GM19240 (cell line): ENCODE measurements around the gene SACS.
A peak's percentile ranks its signal among the peaks of the same experiment; 100 is the strongest.
"Not testable (repeated sequence)": the region's sequence is repeated elsewhere in the genome, so short reads cannot be mapped to it uniquely, and the experiment has no call there.

ENCODE experiments used
- DNase-seq: peaks from one replicate; pipeline ENCODE4 v3.0.0; 2011; ENCODE audit warnings: low spot score; ENCODE audit not compliant: insufficient read length

Gene SACS

DNA sequence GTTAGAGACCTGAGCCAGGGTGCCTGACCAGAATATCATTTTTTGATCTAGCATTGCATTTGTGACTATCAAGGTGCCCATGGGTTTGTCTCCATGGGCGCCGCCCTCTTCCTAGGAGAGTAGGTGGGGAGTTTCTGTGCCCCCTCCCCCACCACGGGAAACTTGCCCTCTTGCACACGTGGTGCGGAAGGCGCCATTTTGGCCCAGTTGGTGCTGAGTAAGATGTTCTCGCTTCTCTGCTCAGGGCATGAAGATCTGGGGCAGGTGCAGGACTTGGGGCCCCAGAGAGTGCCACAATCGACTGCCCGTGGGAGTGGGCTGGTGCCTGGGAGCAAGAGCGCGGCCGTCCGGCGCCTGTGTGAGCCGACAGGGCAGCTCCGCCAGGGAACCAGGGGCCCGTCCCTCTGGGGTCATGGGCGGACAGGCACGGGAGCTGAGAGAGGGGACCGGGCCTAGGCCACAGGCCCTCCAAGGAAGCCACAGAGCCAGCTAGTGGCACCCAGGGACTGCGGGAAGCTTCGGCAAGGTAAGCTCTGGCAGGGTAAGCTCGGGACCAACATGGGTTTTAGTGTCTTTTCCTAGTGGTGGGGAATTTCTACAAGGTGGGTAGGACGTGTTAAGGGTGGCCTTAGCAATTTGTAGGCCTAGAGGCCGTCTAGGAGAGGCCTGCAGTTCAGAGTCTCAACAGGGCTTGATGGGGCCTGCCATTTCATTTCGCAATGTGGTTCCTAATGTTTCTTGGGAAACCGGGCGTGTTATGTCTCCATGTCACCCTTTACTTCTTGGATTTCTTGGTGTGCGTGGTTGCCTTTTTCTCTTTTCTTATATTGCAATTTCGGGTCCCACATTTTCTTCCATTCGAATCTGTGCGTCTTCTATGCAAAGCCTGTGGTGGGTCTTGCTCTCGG lies 14.5 kb downstream of the SACS start:
- DNase-seq: no peak

DNA sequence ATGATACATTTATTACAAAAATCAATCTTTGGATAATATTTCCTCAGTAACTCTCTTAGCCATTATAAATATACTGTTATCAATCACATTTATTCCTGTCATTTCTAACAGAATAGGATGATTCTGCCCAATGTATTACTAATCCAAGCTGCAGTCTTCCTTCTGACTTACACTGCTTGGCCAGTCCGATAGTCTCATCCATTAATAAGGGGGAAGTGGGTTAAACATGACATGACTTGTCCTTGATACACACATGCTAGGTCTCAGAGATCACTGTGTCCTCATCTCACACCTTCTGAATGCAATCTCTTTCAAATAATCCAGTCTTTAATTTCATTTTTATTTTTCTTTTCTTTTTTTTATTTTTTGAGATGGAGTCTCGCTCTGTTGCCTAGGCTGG lies 18.8 kb downstream of the SACS start:
- DNase-seq: no peak

DNA sequence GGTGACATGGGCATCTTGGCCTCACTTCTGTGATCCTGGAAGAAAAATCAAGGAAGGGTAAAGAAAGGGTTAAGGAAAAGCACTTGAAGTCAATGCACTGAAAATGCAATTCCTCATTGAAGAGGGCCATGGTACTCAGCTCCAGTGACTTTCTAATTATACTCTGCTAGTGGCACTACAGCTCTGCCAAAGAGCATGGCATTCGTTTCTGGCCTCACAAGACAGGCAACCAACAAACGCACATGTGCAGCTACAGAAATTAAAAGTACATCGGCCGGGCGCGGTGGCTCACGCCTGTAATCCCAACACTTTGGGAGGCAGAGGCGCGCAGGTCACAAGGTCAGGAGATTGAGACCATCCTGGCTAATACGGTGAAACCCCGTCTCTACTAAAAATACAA lies 21.8 kb downstream of the SACS start:
- DNase-seq: no peak

DNA sequence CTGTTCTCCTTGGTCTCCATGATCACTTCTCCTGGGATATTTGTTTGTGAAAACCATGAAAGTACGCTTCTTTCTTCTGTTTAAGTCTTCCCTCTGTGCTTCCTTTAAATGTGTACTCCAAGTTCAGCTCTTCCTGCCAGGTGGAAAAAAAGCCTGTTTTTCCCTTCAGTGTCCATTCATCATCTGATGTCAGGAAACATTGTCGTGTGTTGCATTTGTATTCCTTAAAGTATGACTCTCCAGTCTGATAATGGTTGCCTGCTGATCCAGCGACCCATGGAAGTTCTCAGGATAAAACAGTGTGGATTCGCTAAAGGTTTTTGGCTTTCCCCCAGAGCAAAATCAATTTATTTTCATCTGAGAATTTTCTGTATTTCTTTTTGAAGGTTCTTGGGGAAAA lies 22.3 kb downstream of the SACS start:
- DNase-seq: no peak

DNA sequence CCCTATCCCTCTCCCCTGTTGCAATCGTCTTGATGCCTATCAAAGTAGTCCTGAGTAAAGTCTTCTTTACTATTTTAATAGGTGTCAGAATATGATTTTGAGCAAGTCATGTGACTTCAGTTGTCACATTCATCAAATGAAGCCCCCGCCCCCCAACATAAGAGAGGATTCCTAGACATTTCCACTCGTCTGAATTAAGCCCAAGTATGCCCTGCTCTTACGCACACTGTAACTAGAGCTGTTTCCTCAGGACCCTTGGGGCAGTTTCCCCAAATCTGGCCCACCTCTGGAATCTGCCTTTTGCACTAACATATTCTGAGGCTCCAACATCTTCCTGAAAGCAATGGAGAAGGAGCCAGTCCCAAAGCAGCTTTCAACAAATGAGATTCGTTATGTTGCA lies 25.5 kb downstream of the SACS start:
- no peak for DNase-seq

DNA sequence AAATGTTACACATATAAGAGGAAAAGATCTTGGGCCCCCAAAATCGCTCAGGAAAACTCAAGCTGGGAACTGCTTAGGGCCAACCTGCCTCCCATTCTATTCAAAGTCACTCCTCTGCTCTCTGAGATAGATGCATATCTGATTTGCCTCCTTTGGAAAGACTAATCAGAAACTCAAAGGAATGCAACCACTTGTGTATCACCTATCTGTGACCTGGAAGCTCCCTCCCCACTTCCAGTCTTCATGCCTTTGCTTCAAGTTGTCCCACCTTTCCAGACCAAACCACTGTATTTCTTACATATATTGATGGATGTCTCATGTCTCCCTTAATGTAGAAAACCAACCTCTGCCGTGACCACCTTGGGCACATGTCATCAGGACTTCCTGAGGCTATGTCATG lies 32.3 kb downstream of the SACS start:
- not testable (repeated sequence) for DNase-seq

DNA sequence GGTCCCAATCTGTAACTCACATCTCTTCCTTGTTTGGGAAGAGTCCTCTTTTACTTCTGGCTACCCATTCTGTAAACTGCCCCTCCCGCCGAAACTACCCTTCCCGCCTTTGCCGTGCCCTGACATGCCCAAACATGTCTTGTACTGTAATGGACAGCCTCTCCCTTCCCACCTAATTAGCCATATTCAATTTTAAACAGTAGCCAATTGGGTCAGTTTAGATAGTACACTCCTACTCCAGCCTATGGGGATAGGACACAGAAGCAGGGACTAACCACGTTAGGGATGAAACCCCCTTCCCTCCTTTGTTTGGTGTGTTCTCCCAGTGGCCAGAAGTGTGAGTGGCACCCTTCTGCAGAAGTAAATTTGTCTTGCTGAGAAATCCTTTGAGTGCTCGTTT lies 34.2 kb downstream of the SACS start:
- DNase-seq: no peak

DNA sequence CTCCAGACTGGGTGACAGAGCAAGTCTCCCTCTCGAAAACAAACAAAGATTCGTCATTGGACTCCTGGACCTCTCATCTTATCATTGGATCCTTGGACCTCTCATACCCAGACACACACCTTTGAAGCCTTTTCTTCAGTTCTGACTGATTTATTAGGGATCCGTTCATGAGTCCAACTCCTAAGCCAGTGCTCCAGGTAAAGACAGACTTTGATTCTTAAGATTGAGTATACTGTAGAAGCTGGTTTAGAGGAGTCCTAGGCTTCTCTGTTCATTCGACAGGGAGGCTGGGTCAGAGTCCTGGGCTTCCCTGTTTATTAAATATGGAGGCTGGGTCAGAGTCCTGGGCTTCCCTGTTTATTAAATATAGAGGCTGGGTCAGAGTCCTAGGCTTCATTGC lies 38.7 kb downstream of the SACS start:
- DNase-seq: no peak

DNA sequence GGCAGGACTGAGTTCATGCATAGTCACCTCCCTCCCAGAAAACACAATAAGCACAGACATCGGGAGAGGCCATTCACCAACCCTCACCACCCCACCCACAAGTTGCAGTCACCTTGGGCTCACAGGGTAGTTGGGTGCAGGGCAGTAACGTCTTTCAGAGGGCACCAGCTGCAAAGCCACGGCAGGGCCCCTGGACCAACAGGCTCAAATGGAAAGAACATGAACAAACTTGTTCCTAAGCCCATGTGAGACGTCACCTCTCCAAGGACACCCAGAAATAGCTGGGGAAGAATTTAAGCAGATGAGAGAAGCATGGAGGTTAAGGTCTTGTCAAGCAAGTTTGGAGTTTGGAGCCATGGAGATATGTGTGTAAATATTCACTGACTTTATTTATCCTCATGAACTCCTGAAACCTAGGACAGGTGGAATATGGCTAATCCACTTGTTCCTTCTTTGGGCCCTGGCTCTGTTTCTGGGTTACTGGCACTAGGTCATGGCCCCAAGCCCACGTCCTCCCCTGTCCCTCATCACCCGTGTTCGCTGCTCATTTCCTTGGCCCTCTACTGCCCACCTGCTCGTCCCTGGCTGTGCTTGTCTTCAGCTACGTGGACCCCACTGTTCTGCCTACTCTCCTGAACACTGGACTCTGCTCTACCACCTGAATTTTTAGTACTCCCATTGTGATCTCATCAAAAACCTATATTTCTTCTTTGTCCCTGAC lies 40.4 kb downstream of the SACS start:
- DNase-seq: no peak

DNA sequence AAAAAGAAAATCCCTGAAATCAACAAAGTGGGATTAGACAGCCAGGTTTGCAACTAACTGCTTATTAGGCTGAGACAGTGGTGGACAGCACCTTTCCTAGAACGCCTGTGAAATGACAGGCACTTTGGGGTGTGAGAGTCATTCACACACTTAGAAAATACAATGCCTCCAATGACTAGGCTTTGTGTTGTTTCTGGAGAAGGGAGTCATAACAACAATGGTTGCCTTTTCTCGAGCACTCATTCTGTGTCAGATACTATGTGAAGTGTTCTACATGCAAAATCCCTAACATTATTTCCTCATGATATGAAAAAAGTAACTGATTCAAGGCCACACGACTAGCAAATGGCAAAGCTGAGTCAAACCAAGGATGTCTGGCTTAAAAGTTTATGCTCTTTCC lies 41.2 kb downstream of the SACS start:
- no peak for DNase-seq

DNA sequence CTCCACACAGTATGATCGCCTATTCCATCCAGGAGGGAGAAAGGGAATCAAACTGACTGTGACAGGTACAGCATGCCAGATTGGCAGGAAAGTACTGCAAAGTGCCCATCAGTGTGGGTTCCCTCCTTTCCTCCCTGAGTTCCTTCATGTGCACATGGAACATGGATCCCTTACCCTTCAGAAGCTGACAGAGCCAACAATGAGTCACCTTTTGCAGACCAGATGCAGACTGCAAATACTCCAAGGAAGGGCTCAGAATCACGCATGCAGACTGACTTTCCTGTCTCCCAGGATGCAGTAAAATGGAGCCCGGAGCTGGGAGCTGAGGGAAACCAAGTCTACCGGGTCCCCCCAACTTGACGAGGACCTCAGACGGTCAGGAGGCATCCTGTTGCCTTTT lies 41.8 kb downstream of the SACS start:
- DNase-seq: no peak

DNA sequence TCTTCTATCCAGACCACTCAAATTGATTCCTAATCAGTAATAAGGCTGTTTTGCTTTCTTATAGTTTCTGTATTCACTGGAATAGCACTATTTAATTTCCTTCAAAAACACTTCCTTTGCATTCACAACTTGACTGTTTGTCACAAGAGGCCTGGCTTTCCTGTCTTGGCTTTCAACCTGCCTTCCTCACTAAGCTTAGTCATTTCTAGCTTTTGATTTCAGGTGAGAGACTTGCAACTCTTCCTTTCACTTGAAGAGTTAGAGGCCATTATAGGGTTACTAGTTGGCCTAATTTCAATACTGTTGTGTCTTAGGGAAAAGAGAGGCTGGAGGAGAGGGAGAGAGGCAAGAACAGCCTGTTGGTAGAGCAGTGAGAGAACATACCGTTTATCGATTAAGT lies 47.0 kb downstream of the SACS start:
- DNase-seq: no peak

DNA sequence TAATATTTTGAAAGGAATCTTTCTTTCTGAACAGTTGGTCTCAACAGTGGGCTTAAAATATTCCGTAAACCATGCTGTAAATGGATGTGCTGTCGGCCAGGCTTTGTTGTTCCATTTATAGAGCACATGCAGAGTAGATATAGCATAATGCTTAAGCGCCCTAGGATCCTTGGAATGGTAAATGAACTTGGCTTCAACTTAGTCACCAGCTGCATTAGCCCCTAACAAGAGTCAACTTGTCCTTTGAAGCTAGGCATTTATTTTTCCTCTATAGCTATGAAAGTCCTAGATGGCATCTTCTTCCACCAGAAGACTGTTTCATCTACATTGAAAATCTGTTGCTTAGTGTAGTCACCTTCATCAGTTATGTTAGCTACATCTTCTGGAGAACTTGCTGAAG lies 47.6 kb downstream of the SACS start:
- no peak for DNase-seq

DNA sequence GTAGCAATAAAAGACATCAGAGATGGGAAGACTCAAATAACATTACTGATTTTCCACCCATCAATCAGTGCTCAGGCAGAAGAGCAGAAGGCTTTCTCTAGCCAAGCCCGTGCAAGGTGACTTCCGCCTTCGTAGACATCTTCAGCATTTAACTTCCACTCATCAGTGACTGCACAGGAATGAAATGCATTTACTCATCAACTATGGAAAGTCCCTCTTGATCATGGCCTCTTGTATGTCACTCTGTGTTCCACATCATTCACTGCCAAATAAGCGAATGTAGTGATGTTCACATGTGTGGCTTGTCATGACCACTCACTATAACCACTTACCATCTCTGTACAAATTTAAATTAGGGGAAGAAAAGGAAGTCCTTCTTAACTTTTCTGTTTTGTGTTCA lies 49.4 kb downstream of the SACS start:
- no peak for DNase-seq

DNA sequence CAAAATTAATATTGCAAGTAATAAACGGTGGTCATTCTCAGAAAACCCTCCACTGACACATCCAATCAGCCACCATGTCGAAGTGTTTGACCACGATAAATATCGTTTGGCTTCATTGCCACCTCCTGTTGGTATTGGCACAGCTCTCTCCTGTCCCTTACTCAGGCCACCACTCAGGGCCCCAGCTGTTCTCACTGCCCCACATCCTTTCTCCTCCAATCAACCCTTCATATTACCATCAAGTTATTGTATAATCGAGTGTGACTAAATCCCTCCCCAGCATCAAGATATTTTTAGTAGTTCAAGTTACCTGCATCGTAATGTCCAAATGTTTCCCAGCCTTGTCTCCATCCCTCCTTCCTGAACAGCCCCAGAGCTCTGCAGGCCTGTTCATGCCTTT lies 50.4 kb downstream of the SACS start:
- no peak for DNase-seq

DNA sequence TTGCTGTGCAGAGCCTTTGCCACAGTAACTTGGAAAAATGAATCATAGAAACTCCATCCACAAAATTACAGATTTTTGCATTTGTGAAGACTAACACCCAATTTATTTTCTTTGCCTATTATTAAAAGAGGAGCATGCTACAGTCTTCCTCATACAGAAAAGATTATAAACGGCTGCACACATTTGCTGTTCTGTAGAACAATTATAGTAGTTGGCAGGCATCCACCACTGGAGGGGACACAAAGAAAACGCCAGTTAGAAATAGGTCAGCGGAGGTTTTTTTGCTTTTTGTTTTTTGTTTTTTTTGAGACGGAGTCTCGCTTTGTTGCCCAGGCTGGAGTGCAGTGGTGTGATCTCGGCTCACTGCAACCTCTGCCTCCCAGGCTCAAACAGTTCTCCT lies 51.6 kb downstream of the SACS start:
- no peak for DNase-seq

DNA sequence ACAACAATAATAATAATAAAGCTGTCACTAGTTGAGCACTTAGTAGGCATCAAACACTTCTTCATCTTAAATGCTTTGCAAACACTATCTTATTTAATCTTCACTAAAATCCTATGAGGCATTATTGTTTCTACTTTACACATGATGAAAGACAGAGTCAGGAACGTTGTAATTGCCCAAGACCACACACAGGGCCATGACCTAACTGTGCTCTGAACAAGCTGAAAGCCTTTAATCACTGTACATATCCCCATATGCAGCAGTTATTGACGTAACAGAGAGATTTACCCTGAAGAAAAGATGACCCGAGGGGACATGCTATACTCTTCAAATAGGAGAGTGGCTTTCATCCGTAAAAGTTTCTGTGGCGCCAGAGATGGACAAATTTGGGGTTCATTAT lies 53.0 kb downstream of the SACS start:
- no peak for DNase-seq

DNA sequence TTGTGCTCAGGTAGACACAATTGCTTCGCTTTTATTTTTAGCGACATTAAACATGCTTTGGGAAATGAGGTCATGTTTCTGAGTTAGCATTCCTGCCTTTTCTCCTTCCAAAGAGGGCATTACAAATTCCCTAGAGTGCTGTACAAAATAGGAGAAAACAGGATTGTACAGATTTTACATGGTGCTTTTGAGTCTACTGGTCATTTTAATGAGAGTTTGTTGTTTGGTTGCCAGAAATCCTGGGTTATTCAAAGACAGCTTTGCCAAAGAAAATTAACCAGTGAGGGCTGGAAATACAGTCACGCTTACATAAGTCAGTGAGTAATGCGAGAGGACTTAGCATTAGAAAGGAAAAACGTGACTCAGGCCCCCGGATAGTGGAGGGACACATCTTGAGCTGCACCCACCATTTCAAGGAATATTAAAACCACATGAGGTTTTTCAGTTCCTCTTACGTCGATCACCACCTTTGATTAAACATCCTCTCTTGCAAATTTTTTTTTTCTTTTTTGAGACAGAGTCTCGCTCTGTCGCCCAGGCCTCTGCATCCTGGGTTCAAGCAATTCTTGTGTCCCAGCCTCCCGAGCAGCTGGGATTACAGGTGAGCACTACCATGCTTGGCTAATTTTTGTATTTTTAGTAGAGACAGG lies 55.4 kb downstream of the SACS start:
- peak; percentile 14 for DNase-seq

DNA sequence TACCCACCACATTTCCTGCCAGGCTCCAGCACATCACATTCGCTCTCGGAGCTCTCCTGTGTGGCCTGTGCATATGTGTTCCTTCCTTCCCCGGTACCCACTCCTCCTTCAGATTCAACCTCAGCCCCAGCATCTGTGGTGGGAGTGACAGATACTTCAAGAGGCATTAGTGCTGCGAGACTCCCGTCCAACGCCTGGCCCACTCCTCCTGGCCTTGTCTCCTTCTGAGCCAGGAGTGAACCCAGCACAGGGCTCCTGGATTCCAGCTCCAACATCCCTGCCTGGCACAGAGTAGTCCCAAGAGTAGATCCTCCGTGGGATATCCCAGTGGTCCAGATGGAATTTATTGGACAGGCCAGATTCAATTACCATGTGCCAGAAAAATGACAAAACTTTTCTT lies 55.9 kb downstream of the SACS start:
- no peak for DNase-seq

DNA sequence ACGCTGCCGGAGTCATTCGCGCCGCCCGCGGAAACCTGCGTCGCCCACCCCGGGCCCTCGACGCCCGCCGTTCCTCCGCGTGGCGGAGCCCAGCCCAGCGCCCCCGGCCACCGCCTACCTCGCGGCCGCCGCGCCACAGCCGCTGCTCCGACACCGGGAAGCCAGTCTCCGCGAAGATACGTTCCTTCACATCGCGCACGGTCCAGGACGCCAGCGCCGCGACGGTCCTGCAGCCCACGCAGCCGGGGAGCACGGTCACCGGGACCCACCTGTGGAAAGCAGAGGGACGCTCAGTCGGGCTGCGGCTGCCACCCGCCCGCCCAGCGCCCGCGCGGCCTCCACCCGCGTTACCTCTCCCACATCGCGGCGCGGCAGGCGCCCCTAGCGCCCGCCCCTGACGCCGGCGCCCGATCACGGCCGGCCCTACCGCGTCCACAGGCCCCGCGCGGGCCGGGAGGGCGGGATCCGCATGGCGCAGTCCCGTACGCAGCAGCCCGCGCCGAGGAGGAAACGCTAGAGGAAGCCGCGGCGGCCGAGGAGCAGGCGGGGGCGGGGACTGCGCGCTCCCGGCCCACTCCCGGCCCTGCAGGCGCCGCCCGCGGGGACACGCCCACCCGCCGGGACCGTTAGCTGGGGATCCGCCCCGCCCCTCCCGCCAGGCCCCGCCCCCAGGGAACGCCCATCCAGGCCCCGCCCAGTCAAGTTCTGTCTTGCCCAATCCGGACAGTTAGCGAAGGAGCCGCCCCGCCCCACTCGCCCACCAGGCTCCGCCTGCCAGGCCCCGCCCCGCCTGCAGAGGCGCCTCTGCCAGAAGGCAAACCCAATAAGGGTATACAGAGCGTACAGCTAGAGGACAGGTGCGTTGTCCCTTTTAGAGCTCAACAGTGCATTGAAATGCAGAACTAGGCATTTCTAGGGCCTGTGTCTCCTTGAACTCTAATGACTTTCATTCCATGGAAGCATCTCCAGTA lies 58.2 kb downstream of the SACS start:
- DNase-seq: peak; percentile 73

DNA sequence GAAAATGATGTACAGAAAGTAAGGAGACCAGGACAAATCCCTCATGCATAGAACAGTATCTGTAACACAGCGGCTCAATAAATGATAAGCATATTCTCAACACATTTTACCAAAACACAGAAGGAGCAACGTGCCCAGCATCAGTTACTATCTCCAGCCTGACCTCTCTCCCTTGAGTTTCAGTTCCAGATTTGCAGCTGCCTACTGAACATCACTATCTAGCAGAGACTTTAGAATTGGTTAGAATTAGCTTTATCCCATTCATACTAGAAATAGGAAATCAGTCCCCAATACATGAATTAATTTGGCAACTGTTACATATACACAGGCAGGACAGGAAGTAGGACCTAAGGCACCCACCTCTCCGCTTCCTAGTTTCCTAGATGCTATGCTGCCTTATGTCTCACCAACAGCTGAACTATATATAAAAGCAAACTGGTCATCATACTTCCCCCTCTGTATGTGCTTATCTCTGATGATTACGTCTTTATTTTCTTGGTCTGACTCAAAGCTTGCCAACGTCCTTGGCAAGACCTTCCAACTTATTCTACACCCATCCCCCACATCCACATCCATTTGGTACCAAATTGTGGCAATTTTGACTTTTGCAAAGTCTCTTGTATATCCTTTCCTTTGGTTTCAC lies 61.1 kb downstream of the SACS start:
- DNase-seq: no peak
